A172 (cell line): ENCODE data around the gene ZBTB46. TPM values are rescaled to one million over a fixed set of nuclear protein-coding genes. Genes with fewer than 3 reads are reported as not detected.
A peak's percentile ranks its signal among the peaks of the same experiment; 100 is the strongest.
"Not testable (repeated sequence)": the region's sequence is repeated elsewhere in the genome, so short reads cannot be mapped to it uniquely, and the experiment has no call there.

ENCODE experiments used
- DNase-seq: peaks from one replicate; pipeline ENCODE4 v3.0.0-alpha.2; 2015; ENCODE audit warnings: low spot score
- total RNA-seq: library from RNA; depleted of rRNA; stranded (reverse); fragments of >200 nt; shearing (Covaris generic); gene quantifications from 2 replicates; pipeline ENCODE4 v1.2.3, GENCODE V29; 2014

ZBTB46 gene
- total RNA-seq, 1 experiment from 2014 or later = 6.8 TPM

- no peak for DNase-seq
These were observed 15.3 kb downstream of the ZBTB46 start for GRCh38 chr20:63815615-63816253.

- DNase-seq = no peak
These were observed 16.0 kb downstream of the ZBTB46 start for GRCh38 chr20:63814891-63815614.

- DNase-seq = no peak
These were observed 19.6 kb downstream of the ZBTB46 start for GRCh38 chr20:63811491-63811875.

GRCh38 chr20:63810730-63811490 lies 20.2 kb downstream of the ZBTB46 start:
- DNase-seq = no peak

GRCh38 chr20:63809856-63810255 lies 21.2 kb downstream of the ZBTB46 start:
- no peak for DNase-seq

GRCh38 chr20:63808964-63809674 lies 21.9 kb downstream of the ZBTB46 start:
- DNase-seq = no peak

- DNase-seq = no peak
These were observed 22.8 kb downstream of the ZBTB46 start for GRCh38 chr20:63808145-63808724.

- no peak for DNase-seq
These were observed 23.4 kb downstream of the ZBTB46 start for GRCh38 chr20:63807654-63808053.

- no peak for DNase-seq
These were observed 26.8 kb downstream of the ZBTB46 start for GRCh38 chr20:63804308-63804636.

GRCh38 chr20:63802469-63803240 lies 28.4 kb downstream of the ZBTB46 start:
- no peak for DNase-seq

- DNase-seq = peak; percentile 24
These were observed 29.9 kb downstream of the ZBTB46 start for GRCh38 chr20:63801174-63801573.

- DNase-seq = not testable (repeated sequence)
These were observed 30.7 kb downstream of the ZBTB46 start for GRCh38 chr20:63800411-63800810.

GRCh38 chr20:63799127-63799526 lies 31.9 kb downstream of the ZBTB46 start:
- DNase-seq = peak; percentile 39

GRCh38 chr20:63797175-63797574 lies 33.9 kb downstream of the ZBTB46 start:
- DNase-seq = not testable (repeated sequence)

GRCh38 chr20:63795178-63795830 lies 35.8 kb downstream of the ZBTB46 start:
- no peak for DNase-seq

GRCh38 chr20:63794614-63795013 lies 36.5 kb downstream of the ZBTB46 start:
- DNase-seq = no peak

- no peak for DNase-seq
These were observed 38.2 kb downstream of the ZBTB46 start for GRCh38 chr20:63792866-63793265.

GRCh38 chr20:63791497-63792156 lies 39.4 kb downstream of the ZBTB46 start:
- DNase-seq = no peak

- no peak for DNase-seq
These were observed 40.4 kb downstream of the ZBTB46 start for GRCh38 chr20:63790572-63791168.
